K562 (cell line): Measurements from ENCODE around the gene ALX3. TPM values are rescaled to one million over a fixed set of nuclear protein-coding genes. Genes with fewer than 3 reads are reported as not detected.

Experiments
- ARID1B ChIP-seq: fragments of 450-650 bp; IDR thresholded peaks from 2 replicates; pipeline ENCODE4 v1.6.1; 2016; ENCODE audit warnings: antibody characterized with exemption, mild to moderate bottlenecking, inconsistent platforms
- ATF1 ChIP-seq, 2 experiments: fragments of 450-650 bp in 1 of 2; IDR thresholded peaks; 2 replicates each; pipeline ENCODE4 v1.6.1; 2016; ENCODE audit warnings: missing compliant biosample characterization in 1 of 2, missing genetic modification characterization in 1 of 2
- CBFA2T2 ChIP-seq: fragments of 450-650 bp; conservative IDR thresholded peaks from 2 replicates; pipeline ENCODE4 v1.6.1; 2017; ENCODE audit warnings: mild to moderate bottlenecking
- CREB1 ChIP-seq, 2 experiments: sonication (generic) in 1 of 2; formaldehyde crosslinking in 1 of 2; IDR thresholded peaks; 2 replicates each; pipeline versions ENCODE4 v1.6.1 to v1.8.0; 2012 to 2022; ENCODE audit warnings: inconsistent platforms in 1 of 2, mild to moderate bottlenecking in 1 of 2, missing genetic modification reagents in 1 of 2, moderate library complexity in 1 of 2
- FOXK2 ChIP-seq, 2 experiments: fragments of 450-650 bp; IDR thresholded peaks in 1 of 2; conservative IDR thresholded peaks in 1 of 2; 2 replicates each; pipeline ENCODE4 v1.6.1; 2016; ENCODE audit warnings: low read depth in 2 of 2, mild to moderate bottlenecking in 1 of 2
- FOXP1 ChIP-seq: sonication (generic); formaldehyde crosslinking; IDR thresholded peaks from 2 replicates; pipeline ENCODE4 v1.8.0; 2022; ENCODE audit warnings: mild to moderate bottlenecking, missing genetic modification reagents
- GATAD2A ChIP-seq: fragments of 450-650 bp; IDR thresholded peaks from 2 replicates; pipeline ENCODE4 v1.6.1; 2017
- KHSRP ChIP-seq: fragments of 450-650 bp; IDR thresholded peaks from 2 replicates; pipeline ENCODE4 v1.6.1; 2017
- NR2C1 ChIP-seq, 2 experiments: fragments of 450-650 bp; IDR thresholded peaks; 2 replicates each; pipeline ENCODE4 v1.6.1; 2017; ENCODE audit warnings: mild to moderate bottlenecking in 2 of 2, antibody characterized with exemption in 1 of 2, inconsistent platforms in 1 of 2, missing compliant biosample characterization in 1 of 2, missing genetic modification characterization in 1 of 2
- PYGO2 ChIP-seq: fragments of 450-650 bp; IDR thresholded peaks from 2 replicates; pipeline ENCODE4 v1.6.1; 2016; ENCODE audit warnings: mild to moderate bottlenecking, missing genetic modification characterization, moderate library complexity, missing compliant biosample characterization
- ZBED1 ChIP-seq: IDR thresholded peaks from 2 replicates; pipeline ENCODE4 v1.6.1; 2014
- ZBTB1 ChIP-seq: sonication (generic); formaldehyde crosslinking; IDR thresholded peaks from 2 replicates; pipeline ENCODE4 v1.8.1; 2023; ENCODE audit warnings: missing genetic modification reagents, low read depth, mild to moderate bottlenecking, borderline replicate concordance
- ZKSCAN1 ChIP-seq: fragments of 150-350 bp; IDR thresholded peaks from 2 replicates; pipeline ENCODE4 v1.6.1; 2016; ENCODE audit warnings: low read depth, low read length
- polyA plus RNA-seq, 8 experiments: library from polyadenylated mRNA; depleted of rRNA in 4 of 8; stranded (reverse) in 5 of 8; unstranded in 3 of 8; fragments of >200 nt; fragmentation: Nextera tagmentation in 2 of 8; fragmentation: Illumina TruSeq in 1 of 8; extraction: Ambion mirVana in 2 of 8; extraction: Trizol in 1 of 8; gene quantifications; 2 replicates each; pipeline versions ENCODE4 v1.2.1 to v1.2.3, GENCODE V29; 2011 to 2014; ENCODE audit warnings: inconsistent platforms in 1 of 8, missing spikeins in 1 of 8
- total RNA-seq, 7 experiments: library from RNA; depleted of rRNA in 6 of 7; stranded (reverse); fragments of >200 nt in 6 of 7; fragmentation: Illumina TruSeq in 2 of 7; extraction: Trizol in 2 of 7; gene quantifications; 2 replicates each; pipeline versions ENCODE4 v1.2.1 to v1.2.3, GENCODE V29; 2011 to 2021; ENCODE audit warnings: low replicate concordance in 1 of 7
- TF ChIP-seq, protein P1 (sequence below): sonication (generic); formaldehyde crosslinking; IDR thresholded peaks from 2 replicates; pipeline ENCODE4 v1.9.0; 2022; ENCODE audit warnings: mild to moderate bottlenecking, missing genetic modification reagents
- TF ChIP-seq, protein P2 (sequence below): fragments of 200-800 bp; sonication (Bioruptor generic); IDR thresholded peaks from 2 replicates; pipeline ENCODE4 v1.6.1; 2017; ENCODE audit warnings: missing genetic modification characterization, missing compliant biosample characterization
- TF ChIP-seq, protein P3 (sequence below): fragments of 250-450 bp; sonication (Bioruptor Pico); IDR thresholded peaks from 2 replicates; pipeline ENCODE4 v1.5.0; 2021
- TF ChIP-seq, protein P4 (sequence below): fragments of 250-450 bp; sonication (Bioruptor Pico); IDR thresholded peaks from 2 replicates; pipeline ENCODE4 v1.4.0; 2020; ENCODE audit warnings: mild to moderate bottlenecking, moderate library complexity, borderline replicate concordance
- TF ChIP-seq, protein P5 (sequence below): IDR thresholded peaks from 2 replicates; pipeline ENCODE4 v1.6.1; 2011; ENCODE audit warnings: borderline replicate concordance, low read depth, mild to moderate bottlenecking, moderate library complexity, low read length; ENCODE audit not compliant: insufficient read depth, poor library complexity, severe bottlenecking

Gene ALX3
- total and polyA plus RNA-seq, 9 of the 15 experiments (the other 6 are each of a cell fraction or from before 2014, with no cell fraction given), result not detected

DNA sequence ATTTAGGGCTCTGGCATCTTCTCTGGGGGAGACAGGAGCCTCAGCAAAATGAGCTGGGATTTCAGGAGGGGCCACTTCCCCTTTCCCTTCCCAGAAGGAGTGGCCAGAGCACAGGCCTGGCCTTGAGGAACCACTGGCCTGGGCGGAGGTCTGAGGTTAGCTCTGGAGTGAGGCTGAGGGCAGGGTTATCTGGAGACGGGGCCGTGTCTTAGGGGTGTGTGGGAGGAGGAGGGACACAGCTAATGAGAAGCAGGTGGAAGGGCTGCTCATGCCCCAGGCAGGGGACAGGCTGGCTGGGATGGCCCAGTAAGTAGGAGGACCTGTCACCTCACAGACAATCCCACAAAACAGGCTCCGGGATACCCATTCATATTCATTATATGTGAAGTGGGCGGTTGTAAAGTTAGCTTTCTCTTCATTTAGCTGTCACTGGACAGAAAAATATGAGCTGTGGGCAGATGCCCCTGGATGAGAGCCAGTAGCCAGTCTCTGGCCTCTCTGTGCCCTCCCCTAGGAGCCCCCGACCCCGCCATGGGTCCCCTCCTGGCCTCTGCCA lies 12.4 kb downstream of the ALX3 start (continued):
- TF ChIP-seq ATF1 (CRISPR knock-in tag; IDR thresholded peaks at IDR 0.05) (no peak), ATF1 (tag; IDR thresholded peaks at IDR 0.05) (no peak), KHSRP (no peak), ZKSCAN1 (no peak), PYGO2 (tag) (no peak), FOXK2 (conservative IDR thresholded peaks at IDR 0.05 in 1 of 2, IDR thresholded peaks at IDR 0.05 in 1 of 2; ENCODE audit: low read depth in 2 of 2) (no peak), ZBTB1 (no peak), ARID1B (peak; percentile 55), NR2C1 (IDR thresholded peaks at IDR 0.05) (no peak), NR2C1 (tag; IDR thresholded peaks at IDR 0.05) (no peak), ZBED1 (no peak), CBFA2T2 (0 out of 2 replicates have a peak, but pooled peaks have one; percentile 15), CREB1 (IDR thresholded peaks at IDR 0.05) (no peak), CREB1 (CRISPR knock-in tag; IDR thresholded peaks at IDR 0.05) (no peak), FOXP1 (CRISPR knock-in tag) (no peak), GATAD2A (no peak)
- TF ChIP-seq, protein P1, sequence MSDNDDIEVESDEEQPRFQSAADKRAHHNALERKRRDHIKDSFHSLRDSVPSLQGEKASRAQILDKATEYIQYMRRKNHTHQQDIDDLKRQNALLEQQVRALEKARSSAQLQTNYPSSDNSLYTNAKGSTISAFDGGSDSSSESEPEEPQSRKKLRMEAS (CRISPR knock-in tag), result peak; percentile 51; the same call in 1 of the 2 replicates
- TF ChIP-seq, protein P2, sequence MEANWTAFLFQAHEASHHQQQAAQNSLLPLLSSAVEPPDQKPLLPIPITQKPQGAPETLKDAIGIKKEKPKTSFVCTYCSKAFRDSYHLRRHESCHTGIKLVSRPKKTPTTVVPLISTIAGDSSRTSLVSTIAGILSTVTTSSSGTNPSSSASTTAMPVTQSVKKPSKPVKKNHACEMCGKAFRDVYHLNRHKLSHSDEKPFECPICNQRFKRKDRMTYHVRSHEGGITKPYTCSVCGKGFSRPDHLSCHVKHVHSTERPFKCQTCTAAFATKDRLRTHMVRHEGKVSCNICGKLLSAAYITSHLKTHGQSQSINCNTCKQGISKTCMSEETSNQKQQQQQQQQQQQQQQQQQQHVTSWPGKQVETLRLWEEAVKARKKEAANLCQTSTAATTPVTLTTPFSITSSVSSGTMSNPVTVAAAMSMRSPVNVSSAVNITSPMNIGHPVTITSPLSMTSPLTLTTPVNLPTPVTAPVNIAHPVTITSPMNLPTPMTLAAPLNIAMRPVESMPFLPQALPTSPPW (CRISPR knock-in tag), result peak; percentile 60
- TF ChIP-seq, protein P3, sequence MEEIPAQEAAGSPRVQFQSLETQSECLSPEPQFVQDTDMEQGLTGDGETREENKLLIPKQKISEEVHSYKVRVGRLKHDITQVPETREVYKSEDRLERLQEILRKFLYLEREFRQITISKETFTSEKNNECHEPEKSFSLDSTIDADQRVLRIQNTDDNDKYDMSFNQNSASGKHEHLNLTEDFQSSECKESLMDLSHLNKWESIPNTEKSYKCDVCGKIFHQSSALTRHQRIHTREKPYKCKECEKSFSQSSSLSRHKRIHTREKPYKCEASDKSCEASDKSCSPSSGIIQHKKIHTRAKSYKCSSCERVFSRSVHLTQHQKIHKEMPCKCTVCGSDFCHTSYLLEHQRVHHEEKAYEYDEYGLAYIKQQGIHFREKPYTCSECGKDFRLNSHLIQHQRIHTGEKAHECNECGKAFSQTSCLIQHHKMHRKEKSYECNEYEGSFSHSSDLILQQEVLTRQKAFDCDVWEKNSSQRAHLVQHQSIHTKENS (CRISPR knock-in tag), result no peak
- TF ChIP-seq, protein P4, sequence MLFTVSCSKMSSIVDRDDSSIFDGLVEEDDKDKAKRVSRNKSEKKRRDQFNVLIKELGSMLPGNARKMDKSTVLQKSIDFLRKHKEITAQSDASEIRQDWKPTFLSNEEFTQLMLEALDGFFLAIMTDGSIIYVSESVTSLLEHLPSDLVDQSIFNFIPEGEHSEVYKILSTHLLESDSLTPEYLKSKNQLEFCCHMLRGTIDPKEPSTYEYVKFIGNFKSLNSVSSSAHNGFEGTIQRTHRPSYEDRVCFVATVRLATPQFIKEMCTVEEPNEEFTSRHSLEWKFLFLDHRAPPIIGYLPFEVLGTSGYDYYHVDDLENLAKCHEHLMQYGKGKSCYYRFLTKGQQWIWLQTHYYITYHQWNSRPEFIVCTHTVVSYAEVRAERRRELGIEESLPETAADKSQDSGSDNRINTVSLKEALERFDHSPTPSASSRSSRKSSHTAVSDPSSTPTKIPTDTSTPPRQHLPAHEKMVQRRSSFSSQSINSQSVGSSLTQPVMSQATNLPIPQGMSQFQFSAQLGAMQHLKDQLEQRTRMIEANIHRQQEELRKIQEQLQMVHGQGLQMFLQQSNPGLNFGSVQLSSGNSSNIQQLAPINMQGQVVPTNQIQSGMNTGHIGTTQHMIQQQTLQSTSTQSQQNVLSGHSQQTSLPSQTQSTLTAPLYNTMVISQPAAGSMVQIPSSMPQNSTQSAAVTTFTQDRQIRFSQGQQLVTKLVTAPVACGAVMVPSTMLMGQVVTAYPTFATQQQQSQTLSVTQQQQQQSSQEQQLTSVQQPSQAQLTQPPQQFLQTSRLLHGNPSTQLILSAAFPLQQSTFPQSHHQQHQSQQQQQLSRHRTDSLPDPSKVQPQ (CRISPR knock-in tag), result no peak
- TF ChIP-seq, protein P5, sequence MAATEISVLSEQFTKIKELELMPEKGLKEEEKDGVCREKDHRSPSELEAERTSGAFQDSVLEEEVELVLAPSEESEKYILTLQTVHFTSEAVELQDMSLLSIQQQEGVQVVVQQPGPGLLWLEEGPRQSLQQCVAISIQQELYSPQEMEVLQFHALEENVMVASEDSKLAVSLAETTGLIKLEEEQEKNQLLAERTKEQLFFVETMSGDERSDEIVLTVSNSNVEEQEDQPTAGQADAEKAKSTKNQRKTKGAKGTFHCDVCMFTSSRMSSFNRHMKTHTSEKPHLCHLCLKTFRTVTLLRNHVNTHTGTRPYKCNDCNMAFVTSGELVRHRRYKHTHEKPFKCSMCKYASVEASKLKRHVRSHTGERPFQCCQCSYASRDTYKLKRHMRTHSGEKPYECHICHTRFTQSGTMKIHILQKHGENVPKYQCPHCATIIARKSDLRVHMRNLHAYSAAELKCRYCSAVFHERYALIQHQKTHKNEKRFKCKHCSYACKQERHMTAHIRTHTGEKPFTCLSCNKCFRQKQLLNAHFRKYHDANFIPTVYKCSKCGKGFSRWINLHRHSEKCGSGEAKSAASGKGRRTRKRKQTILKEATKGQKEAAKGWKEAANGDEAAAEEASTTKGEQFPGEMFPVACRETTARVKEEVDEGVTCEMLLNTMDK, result no peak
